GM19035 (cell line): ENCODE measurements around the gene GSG1L2.
"Not testable (repeated sequence)": the region's sequence is repeated elsewhere in the genome, so short reads cannot be mapped to it uniquely, and the experiment has no call there.

Experiments
- ATAC-seq: cut with Tn5 transposase; IDR thresholded peaks from one replicate; pipeline ENCODE4 v1.9.1; 2021; ENCODE audit not compliant: unreplicated experiment

The GSG1L2 gene

GRCh38 chr17:9790889-9791876 lies 30.7 kb downstream of the GSG1L2 start, which contains the start of gene DHRS7C:
DHRS7C (minus strand) TSS chr17:9791592; CDS start chr17:9791284, 308 bp downstream.
- ATAC-seq: no peak

GRCh38 chr17:9790316-9790715 lies 31.6 kb downstream of the GSG1L2 start:
- no peak for ATAC-seq

GRCh38 chr17:9788601-9789000 lies 33.3 kb downstream of the GSG1L2 start:
- no peak for ATAC-seq

- ATAC-seq: no peak
Measured at GRCh38 chr17:9784544-9784943, 37.3 kb downstream of the GSG1L2 start.

GRCh38 chr17:9783465-9783864 lies 38.4 kb downstream of the GSG1L2 start:
- ATAC-seq: not testable (repeated sequence)

- no peak for ATAC-seq
Measured at GRCh38 chr17:9783050-9783449, 38.8 kb downstream of the GSG1L2 start.

- no peak for ATAC-seq
Measured at GRCh38 chr17:9780552-9780951, 41.3 kb downstream of the GSG1L2 start.

GRCh38 chr17:9776911-9777310 lies 45.0 kb downstream of the GSG1L2 start:
- no peak for ATAC-seq

- ATAC-seq: no peak
Measured at GRCh38 chr17:9772658-9773057, 49.2 kb downstream of the GSG1L2 start.

- ATAC-seq: no peak
Measured at GRCh38 chr17:9771465-9771864, 50.4 kb downstream of the GSG1L2 start.

- ATAC-seq: no peak
Measured at GRCh38 chr17:9769036-9769695, 52.7 kb downstream of the GSG1L2 start.

GRCh38 chr17:9768381-9768934 lies 53.4 kb downstream of the GSG1L2 start:
- ATAC-seq: no peak

- no peak for ATAC-seq
Measured at GRCh38 chr17:9767432-9767991, 54.4 kb downstream of the GSG1L2 start.

GRCh38 chr17:9766970-9767369 lies 54.9 kb downstream of the GSG1L2 start:
- ATAC-seq: no peak

- ATAC-seq: no peak
Measured at GRCh38 chr17:9765322-9765721, 56.6 kb downstream of the GSG1L2 start.

GRCh38 chr17:9763643-9764042 lies 58.2 kb downstream of the GSG1L2 start:
- ATAC-seq: no peak

- no peak for ATAC-seq
Measured at GRCh38 chr17:9760266-9760665, 61.6 kb downstream of the GSG1L2 start.

- ATAC-seq: no peak
Measured at GRCh38 chr17:9755083-9755482, 66.8 kb downstream of the GSG1L2 start.
